Glutamatergic neuron (in vitro differentiated cells): ENCODE measurements around the gene NR2C1. TPM values are rescaled to one million over a fixed set of nuclear protein-coding genes. Genes with fewer than 3 reads are reported as not detected.

Source experiments
- DNase-seq: peaks from one replicate; pipeline ENCODE4 v3.0.0; 2022
- H3K27ac Mint-ChIP-seq: one replicate; pipeline ENCODE4 v1.8.0; 2020; ENCODE audit warnings: mild to moderate bottlenecking, mixed read lengths, inconsistent platforms; ENCODE audit not compliant: unreplicated experiment
- H3K27me3 Mint-ChIP-seq: one replicate; pipeline ENCODE4 v1.8.0; 2020; ENCODE audit warnings: mild to moderate bottlenecking, moderate library complexity, mixed read lengths, inconsistent platforms; ENCODE audit not compliant: unreplicated experiment
- H3K36me3 Mint-ChIP-seq: one replicate; pipeline ENCODE4 v1.8.0; 2020; ENCODE audit warnings: mild to moderate bottlenecking, mixed read lengths, inconsistent platforms; ENCODE audit not compliant: unreplicated experiment
- H3K4me1 Mint-ChIP-seq: one replicate; pipeline ENCODE4 v1.8.0; 2020; ENCODE audit warnings: mild to moderate bottlenecking, low read depth, mixed read lengths, inconsistent platforms; ENCODE audit not compliant: unreplicated experiment
- H3K4me3 Mint-ChIP-seq: one replicate; pipeline ENCODE4 v1.8.0; 2020; ENCODE audit warnings: mild to moderate bottlenecking, mixed read lengths, inconsistent platforms; ENCODE audit not compliant: unreplicated experiment
- H3K9me3 Mint-ChIP-seq: one replicate; pipeline ENCODE4 v1.8.0; 2020; ENCODE audit warnings: mild to moderate bottlenecking, moderate library complexity, mixed read lengths, inconsistent platforms; ENCODE audit not compliant: unreplicated experiment
- total RNA-seq: library from RNA; stranded (reverse); fragmentation: NEBNext Ultra II Directional; extraction: Animal tissue kit (Norgen Biotek cat#: 25700); gene quantifications from one replicate; pipeline ENCODE4 v1.2.1, GENCODE V29; 2021; ENCODE audit not compliant: unreplicated experiment
- TF ChIP-seq, protein P1 (sequence below): fragments of 200-600 bp; sonication (generic); IDR thresholded peaks from one replicate; pipeline ENCODE4 v1.5.0; 2021; ENCODE audit not compliant: partially characterized antibody, unreplicated experiment

NR2C1 gene
- total RNA-seq, 1 donor from 2014 or later = 63.8 TPM

- Mint-ChIP-seq H3K27ac (peak overlapping the region; percentile 88), H3K27me3 (no peaks in the 10 kb centered on the region), H3K4me3 (no peak overlapping the region), H3K36me3 (no peaks in the 10 kb centered on the region), H3K4me1 (peaks cover 8% of the 10 kb centered on the region), H3K9me3 (no peaks in the 10 kb centered on the region)
- DNase-seq = no peak
- TF ChIP-seq, protein P1, sequence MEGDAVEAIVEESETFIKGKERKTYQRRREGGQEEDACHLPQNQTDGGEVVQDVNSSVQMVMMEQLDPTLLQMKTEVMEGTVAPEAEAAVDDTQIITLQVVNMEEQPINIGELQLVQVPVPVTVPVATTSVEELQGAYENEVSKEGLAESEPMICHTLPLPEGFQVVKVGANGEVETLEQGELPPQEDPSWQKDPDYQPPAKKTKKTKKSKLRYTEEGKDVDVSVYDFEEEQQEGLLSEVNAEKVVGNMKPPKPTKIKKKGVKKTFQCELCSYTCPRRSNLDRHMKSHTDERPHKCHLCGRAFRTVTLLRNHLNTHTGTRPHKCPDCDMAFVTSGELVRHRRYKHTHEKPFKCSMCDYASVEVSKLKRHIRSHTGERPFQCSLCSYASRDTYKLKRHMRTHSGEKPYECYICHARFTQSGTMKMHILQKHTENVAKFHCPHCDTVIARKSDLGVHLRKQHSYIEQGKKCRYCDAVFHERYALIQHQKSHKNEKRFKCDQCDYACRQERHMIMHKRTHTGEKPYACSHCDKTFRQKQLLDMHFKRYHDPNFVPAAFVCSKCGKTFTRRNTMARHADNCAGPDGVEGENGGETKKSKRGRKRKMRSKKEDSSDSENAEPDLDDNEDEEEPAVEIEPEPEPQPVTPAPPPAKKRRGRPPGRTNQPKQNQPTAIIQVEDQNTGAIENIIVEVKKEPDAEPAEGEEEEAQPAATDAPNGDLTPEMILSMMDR = no peak
These were observed 18.4 kb downstream of the NR2C1 start for GRCh38 chr12:95055057-95055456.

DNA sequence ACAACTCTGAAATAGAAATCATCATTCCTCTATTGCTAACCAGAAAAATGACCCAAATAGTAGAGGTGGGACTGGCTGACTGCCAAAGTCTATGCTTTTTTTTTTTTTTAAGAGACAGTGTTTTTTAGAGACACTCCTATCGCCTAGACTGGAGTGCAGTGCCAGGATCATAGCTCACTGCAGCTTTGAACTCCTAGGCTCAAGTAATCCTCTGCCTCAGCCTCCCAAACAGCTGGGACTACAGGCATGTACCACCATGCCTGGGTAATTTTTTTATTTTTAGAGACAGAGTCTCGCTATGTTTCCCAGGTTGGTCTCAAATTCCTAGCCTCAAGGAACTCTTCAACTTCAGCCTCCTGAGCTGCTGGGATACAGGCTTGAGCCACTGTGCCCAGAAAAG, 19.2 kb downstream of the NR2C1 start:
- H3K27me3 Mint-ChIP-seq = peaks cover 2% of the 10 kb centered on the region

DNA sequence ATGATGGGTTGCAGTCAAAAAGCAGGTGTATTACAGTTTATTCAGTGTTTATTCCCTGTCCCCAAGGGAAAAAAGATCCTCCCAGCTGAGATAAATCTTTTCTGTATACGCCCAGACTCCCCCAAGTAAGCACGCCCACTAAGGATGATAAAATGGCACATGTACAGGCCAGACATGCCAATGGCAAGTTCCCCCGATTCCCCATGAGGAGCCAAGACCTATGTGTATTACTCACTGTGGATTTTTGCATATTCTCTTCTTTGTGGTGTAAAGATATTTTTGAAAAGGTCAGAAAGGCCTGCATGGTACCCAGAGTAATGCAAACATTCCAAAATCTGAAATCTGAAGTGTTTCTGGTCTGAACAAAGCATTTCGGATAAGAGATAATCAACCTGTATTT, 22.2 kb downstream of the NR2C1 start:
- TF ChIP-seq, protein P1 = no peak
- DNase-seq = no peak
- peaks cover 8% of the 10 kb centered on the region for H3K4me1 Mint-ChIP-seq
- no peaks in the 10 kb centered on the region for H3K36me3 Mint-ChIP-seq
- no peak overlapping the region for H3K4me3 Mint-ChIP-seq
- no peak overlapping the region for H3K27ac Mint-ChIP-seq
- no peaks in the 10 kb centered on the region for H3K9me3 Mint-ChIP-seq
- peaks cover 2% of the 10 kb centered on the region for H3K27me3 Mint-ChIP-seq

More for the DNA sequence above, 19.2 kb downstream of the NR2C1 start:
- H3K36me3 Mint-ChIP-seq = no peaks in the 10 kb centered on the region
- H3K4me1 Mint-ChIP-seq = peaks cover 8% of the 10 kb centered on the region
- TF ChIP-seq, protein P1 = no peak
- H3K9me3 Mint-ChIP-seq = no peaks in the 10 kb centered on the region
- no peak for DNase-seq
- no peak overlapping the region for H3K4me3 Mint-ChIP-seq
- H3K27ac Mint-ChIP-seq = peak overlapping the region; percentile 88

DNA sequence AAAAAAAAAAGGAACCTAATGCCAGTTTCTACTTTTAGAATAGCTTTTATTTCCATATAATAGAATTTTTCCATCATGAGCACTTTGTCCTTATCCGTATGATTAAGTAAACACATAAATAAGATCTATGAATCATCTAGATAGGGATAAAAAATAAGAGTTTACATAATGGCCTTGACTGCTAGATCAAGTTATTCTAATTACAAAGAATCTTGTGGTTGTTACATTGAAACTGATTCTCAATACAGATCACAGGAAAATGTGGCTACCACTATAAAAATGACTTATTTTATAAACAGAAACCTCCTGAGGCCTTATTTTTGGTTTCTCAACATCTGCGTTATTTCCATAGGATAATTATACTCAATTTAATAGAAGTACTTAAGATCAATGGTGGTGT, 35.5 kb downstream of the NR2C1 start:
- Mint-ChIP-seq H3K9me3 (no peaks in the 10 kb centered on the region), H3K27me3 (no peaks in the 10 kb centered on the region), H3K27ac (no peak overlapping the region), H3K4me3 (no peak overlapping the region), H3K4me1 (no peaks in the 10 kb centered on the region), H3K36me3 (no peaks in the 10 kb centered on the region)
- no peak for DNase-seq
- TF ChIP-seq, protein P1 = no peak

- no peaks in the 10 kb centered on the region for H3K36me3 Mint-ChIP-seq
- DNase-seq = no peak
- no peak overlapping the region for H3K4me3 Mint-ChIP-seq
- no peaks in the 10 kb centered on the region for H3K4me1 Mint-ChIP-seq
- TF ChIP-seq, protein P1 = no peak
- no peak overlapping the region for H3K27ac Mint-ChIP-seq
- no peaks in the 10 kb centered on the region for H3K9me3 Mint-ChIP-seq
- no peaks in the 10 kb centered on the region for H3K27me3 Mint-ChIP-seq
These were observed 38.7 kb downstream of the NR2C1 start for GRCh38 chr12:95034750-95035149.
